ENCODE measurements around the gene AKR1C4. TPM values are rescaled to one million over a fixed set of nuclear protein-coding genes. Genes with fewer than 3 reads are reported as not detected.
"Not testable (repeated sequence)": the region's sequence is repeated elsewhere in the genome, so short reads cannot be mapped to it uniquely, and the experiment has no call there.

The AKR1C4 gene
- polyA plus RNA-seq, 1 experiment, result not detected

GRCh38 chr10:5165738-5166137 lies 30.9 kb upstream of the AKR1C4 start:
- POLR2A ChIA-PET, result no interaction called here
- CTCF ChIA-PET, result no interaction called here
- Histone ChIP-seq H3K36me3 (ENCODE audit: control insufficient read depth, insufficient read depth, low read length) (no peaks in the 10 kb centered on the region), H3K27me3 (ENCODE audit: control insufficient read depth, insufficient read depth, low read length) (no peaks in the 10 kb centered on the region), H3K4me3 (ENCODE audit: low read depth, low read length) (no peak overlapping the region)
- no peak for DNase-seq (ENCODE audit: low read depth)
- no peak for TF ChIP-seq CTCF (IDR thresholded peaks at IDR 0.05; ENCODE audit: insufficient read depth, low read depth, low read length)

GRCh38 chr10:5168897-5169420 lies 27.7 kb upstream of the AKR1C4 start:
- Histone ChIP-seq H3K27me3 (ENCODE audit: control insufficient read depth, insufficient read depth, low read length) (no peaks in the 10 kb centered on the region), H3K4me3 (ENCODE audit: low read depth, low read length) (no peak overlapping the region), H3K36me3 (ENCODE audit: control insufficient read depth, insufficient read depth, low read length) (no peaks in the 10 kb centered on the region)
- POLR2A ChIA-PET, result no interaction called here
- TF ChIP-seq CTCF (IDR thresholded peaks at IDR 0.05; ENCODE audit: insufficient read depth, low read depth, low read length), result no peak
- DNase-seq (ENCODE audit: low read depth), result no peak
- CTCF ChIA-PET, result no interaction called here

GRCh38 chr10:5175581-5175980 lies 21.1 kb upstream of the AKR1C4 start:
- H3K4me3 ChIP-seq (ENCODE audit: low read depth, low read length); DNase-seq (ENCODE audit: low read depth); POLR2A ChIA-PET; H3K27me3 ChIP-seq (ENCODE audit: control insufficient read depth, insufficient read depth, low read length); H3K36me3 ChIP-seq (ENCODE audit: control insufficient read depth, insufficient read depth, low read length); CTCF ChIA-PET: not testable (repeated sequence)

- POLR2A ChIA-PET; DNase-seq (ENCODE audit: low read depth); H3K36me3 ChIP-seq (ENCODE audit: control insufficient read depth, insufficient read depth, low read length); H3K4me3 ChIP-seq (ENCODE audit: low read depth, low read length); CTCF ChIA-PET; H3K27me3 ChIP-seq (ENCODE audit: control insufficient read depth, insufficient read depth, low read length): not testable (repeated sequence)
Observed at GRCh38 chr10:5180503-5180902, 16.1 kb upstream of the AKR1C4 start.

- TF ChIP-seq CTCF (IDR thresholded peaks at IDR 0.05; ENCODE audit: insufficient read depth, low read depth, low read length), result no peak
- H3K36me3 ChIP-seq (ENCODE audit: control insufficient read depth, insufficient read depth, low read length), result no peaks in the 10 kb centered on the region
- ChIA-PET CTCF (no interaction called here), POLR2A (no interaction called here)
- DNase-seq (ENCODE audit: low read depth), result no peak
- no peaks in the 10 kb centered on the region for H3K27me3 ChIP-seq (ENCODE audit: control insufficient read depth, insufficient read depth, low read length)
- no peak overlapping the region for H3K4me3 ChIP-seq (ENCODE audit: low read depth, low read length)
Observed at GRCh38 chr10:5183923-5184322, 12.7 kb upstream of the AKR1C4 start.

- Histone ChIP-seq H3K36me3 (ENCODE audit: control insufficient read depth, insufficient read depth, low read length) (no peaks in the 10 kb centered on the region), H3K4me3 (ENCODE audit: low read depth, low read length) (no peak within 1 kb of the TSS), H3K27me3 (ENCODE audit: control insufficient read depth, insufficient read depth, low read length) (no peaks in the 10 kb centered on the region)
- POLR2A ChIA-PET, result no interaction called here
- CTCF ChIA-PET, result no interaction called here
- TF ChIP-seq CTCF (IDR thresholded peaks at IDR 0.05; ENCODE audit: insufficient read depth, low read depth, low read length), result no peak
- DNase-seq (ENCODE audit: low read depth), result no peak
Observed at GRCh38 chr10:5184987-5185775, 11.5 kb upstream of the AKR1C4 start, which contains the start of gene AKR1C8. AKR1C8 (minus strand) TSS chr10:5185150; CDS start chr10:5185104, 46 bp downstream.

Data from BJ (cell line).